GM18511 (cell line): ENCODE data around the gene GRIA4.
A peak's percentile ranks its signal among the peaks of the same experiment; 100 is the strongest.
"Not testable (repeated sequence)": the region's sequence is repeated elsewhere in the genome, so short reads cannot be mapped to it uniquely, and the experiment has no call there.

Experiments
- ATAC-seq: cut with Tn5 transposase; IDR thresholded peaks from one replicate; pipeline ENCODE4 v1.9.1; 2021; ENCODE audit warnings: mild to moderate bottlenecking, moderate library complexity; ENCODE audit not compliant: unreplicated experiment

GRIA4 gene

DNA sequence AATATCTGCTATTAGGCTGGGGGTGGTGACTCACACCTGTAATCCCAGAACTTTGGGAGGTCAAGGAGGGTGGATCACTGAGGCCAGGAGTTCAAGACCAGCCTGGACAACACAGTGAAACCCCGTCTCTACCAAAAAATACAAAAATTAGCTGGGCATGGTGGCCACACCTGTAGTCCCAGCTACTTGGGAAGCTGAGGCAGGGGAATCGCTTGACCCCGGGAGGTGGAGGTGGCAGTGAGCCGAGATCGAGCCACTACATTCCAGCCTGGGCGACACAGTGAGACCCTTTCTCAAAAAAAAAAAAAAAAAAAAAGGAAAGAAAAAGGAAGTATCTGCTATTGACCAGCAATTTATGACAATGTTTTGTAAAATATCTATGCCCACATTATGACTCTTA, 176.0 kb downstream of the GRIA4 start:
- ATAC-seq, result not testable (repeated sequence)

DNA sequence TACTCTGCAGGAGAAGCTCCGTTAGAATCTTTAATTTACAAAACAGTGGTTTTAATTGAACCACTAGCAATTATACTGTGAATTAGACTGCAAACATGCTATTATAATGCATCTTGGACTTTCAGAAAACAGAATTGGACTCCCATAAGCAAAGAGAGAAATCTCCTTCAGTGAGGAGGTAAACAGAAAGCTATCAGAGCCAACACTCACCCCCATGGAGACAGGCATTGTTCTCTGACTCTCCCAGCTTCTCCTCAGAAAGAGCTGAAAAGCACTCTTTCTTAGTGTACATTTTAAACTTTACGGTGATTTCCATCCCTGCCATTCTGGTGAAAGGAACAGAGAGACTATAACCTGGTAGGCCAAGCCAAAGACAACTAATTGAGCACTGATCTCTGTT, 176.9 kb downstream of the GRIA4 start:
- no peak for ATAC-seq

DNA sequence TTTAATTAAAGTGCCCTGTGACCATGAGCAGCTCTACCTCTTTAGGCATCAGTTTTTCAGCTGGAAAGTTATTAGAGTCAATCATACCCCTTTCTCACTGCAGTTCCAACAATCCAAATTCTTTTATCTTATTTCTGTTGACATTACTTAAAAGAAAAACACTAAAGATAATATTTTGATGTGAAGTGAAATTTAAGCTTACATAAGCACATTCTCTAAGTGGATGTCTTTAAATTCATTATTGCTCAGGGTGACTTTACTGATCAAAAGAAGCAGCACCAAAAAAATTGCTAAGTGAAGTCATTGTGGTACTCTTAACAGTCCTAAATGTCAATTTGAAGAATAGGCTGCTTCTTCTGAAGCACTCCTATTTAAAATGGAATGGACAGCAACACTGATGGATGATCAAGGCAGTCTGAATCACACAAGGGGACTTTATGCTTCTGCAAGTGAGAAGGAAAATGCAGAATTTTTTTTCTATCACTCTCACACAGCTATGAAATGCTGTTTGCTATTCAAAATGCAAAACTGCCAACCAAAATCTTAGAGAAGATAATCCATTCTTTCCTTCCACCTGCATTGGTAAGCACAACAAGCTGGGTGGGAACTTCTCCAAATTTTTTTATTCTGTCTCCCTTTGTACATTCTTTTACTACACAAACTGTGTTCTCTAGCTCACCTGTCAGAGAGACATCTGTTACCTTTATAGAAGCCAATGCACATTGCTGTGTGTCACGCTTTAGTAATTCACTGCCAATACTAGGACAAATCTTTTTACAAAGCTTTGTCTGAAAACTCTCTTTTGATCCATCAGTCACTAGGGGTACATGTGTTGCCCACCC, 179.9 kb downstream of the GRIA4 start:
- ATAC-seq, result no peak

DNA sequence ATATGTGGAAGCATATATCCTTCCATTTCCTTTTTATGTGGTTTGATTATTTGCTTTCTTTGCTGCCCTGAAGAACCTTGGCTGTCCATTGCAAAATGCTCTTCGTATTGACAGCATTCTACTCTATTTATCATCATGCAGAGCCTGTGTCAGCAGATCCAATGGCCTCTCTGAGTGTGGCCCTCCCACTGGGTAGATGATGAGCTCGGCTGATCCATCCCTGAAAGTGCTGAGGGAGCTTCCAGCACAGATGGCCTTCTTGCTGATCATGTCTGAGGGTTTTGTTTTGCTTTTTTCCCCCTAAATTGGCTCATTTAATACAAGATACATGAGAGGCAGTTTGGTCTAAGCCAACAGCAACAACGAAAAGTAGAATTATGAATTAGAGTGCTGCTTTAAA, 181.0 kb downstream of the GRIA4 start:
- no peak for ATAC-seq

DNA sequence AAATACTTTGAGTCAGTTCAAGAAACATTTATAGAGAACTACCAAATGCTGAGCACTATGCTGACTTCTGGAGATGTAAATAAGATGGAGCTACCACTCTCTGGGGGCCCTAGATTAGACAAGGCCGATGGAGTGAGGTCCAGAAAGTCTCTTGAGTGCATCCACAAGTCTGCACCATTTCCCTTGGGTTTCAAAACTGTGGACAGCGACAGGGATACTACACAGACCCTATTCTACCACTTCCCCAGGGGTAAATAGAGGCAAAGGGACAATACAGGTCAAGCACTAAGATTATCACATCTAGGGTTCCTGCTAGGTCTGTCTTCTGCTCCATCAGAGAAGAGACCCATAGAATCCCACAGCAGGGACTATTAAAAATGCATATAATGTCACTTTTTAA, 183.2 kb downstream of the GRIA4 start:
- no peak for ATAC-seq

DNA sequence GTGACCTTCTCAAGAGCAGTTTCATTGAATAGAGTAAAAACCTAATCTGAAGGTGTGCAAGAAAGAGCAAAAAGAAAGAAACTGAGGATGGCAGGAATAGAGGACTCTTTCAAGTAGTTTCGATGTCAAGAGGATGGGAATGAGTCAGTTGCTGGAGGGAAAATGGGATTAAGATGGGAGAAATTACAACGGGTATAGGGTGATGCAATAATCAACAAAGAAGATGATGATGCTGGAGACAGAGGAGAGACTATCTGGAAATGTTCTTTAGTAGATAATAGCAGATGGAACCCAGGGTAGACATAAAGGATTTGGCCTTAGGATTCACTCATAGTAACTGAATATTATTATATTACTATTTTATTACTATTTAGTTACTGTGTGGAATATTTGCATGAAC, 189.4 kb downstream of the GRIA4 start:
- ATAC-seq, result no peak

DNA sequence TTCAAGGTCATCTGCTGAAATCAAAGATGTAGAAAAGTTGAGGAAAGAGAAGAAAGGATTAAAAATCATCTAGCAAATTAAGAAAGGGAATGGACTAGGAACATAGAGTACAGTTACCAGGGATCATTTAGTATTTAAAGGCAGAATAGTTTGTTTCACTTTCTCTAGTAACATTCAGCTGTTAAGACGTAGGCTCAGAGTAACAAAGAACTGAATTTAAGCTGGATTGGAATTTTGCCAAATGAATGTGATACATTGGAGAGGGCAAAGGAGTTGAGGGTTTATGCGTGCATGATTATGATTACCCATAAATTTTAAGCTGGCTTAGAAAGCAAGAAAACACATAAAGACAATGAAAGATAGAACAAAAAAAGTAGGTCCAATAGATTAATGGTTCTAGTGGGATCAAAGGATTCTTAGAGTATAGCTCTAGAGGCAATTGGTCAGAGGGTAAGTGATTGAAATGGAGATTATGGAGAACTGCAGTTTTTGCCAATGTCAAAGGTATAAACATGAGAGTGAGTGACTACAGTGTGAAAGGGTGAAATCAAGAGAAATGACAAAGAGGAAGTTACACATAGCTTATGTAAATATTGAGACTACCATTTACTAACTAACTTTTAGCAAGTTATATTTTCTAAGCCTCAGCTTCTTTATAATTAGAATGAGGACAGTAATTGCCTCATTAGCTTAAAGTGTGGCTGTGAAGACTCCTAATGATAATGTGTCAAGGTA, 190.0 kb downstream of the GRIA4 start:
- no peak for ATAC-seq

DNA sequence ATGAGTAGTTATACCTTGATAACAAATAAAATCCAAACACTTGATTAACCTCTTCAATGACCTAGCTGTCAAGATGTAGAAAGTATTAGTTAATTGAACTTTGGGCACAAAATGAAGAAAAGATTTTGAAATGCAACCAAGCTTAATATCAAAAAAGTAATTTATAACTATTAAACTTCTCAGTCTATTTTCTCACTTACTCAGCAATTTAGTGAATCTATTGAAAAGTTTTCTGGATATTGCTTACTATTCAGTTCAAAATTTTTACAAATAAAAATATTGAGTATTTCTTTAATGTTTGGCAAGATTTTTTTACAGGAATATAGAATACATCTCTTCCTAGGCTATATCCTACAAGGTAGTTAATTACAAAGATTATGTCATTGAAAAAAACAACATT, 192.5 kb downstream of the GRIA4 start:
- ATAC-seq, result no peak

DNA sequence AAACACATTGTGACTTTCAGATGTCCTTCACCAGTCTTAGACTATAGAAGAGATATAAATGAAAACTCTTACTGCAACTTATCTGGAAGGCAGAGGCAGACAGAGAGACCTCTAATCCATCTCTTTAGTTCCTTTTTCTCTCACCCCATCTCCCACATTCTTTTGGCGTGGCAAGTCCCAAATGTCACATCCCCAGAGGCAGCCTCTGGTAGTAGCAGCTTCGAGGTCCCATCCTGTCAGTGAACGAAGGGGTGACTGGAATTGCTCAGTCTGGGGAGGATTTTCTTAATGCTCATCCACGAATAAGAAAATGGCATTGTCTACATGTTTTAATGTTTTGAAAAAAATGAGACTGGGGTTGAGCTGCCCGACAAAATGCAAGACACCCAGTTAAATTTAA, 201.4 kb downstream of the GRIA4 start:
- no peak for ATAC-seq

DNA sequence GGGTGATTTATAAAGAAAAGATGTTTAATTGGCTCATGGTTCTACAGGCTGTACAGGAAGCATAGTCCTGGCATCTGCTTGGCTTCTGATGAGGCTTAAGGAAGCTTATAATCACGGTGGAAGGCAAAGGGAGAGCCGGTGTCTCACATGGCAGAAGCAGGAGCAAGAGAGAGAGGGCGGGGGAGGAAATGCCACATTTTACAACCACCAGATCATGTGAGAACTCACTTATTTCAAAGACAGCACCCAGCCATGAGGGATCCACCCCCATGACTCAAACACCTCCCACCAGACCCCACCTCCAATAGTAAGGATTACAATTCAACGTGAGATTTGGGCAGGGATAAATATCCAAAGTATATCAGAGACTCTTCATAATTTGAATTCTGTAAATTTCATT, 211.5 kb downstream of the GRIA4 start:
- no peak for ATAC-seq

DNA sequence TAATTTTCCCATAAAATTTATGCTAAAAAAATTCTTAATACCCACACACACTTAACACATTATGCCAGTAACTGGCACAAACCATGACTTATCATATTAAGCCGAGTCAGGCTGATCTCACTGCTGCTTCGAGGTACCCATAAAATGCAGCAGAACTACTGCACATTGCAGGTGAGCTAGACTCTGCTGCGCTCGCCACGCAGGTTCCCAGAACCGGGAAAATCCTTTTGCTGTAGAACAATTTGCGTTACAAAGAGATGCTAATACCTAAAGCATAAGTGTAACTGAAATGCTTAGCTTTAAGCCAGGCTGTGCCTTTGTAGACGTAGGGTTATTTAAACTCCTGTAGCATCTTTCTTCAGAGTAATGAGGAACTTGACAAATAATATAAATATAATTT, 211.9 kb downstream of the GRIA4 start:
- no peak for ATAC-seq

DNA sequence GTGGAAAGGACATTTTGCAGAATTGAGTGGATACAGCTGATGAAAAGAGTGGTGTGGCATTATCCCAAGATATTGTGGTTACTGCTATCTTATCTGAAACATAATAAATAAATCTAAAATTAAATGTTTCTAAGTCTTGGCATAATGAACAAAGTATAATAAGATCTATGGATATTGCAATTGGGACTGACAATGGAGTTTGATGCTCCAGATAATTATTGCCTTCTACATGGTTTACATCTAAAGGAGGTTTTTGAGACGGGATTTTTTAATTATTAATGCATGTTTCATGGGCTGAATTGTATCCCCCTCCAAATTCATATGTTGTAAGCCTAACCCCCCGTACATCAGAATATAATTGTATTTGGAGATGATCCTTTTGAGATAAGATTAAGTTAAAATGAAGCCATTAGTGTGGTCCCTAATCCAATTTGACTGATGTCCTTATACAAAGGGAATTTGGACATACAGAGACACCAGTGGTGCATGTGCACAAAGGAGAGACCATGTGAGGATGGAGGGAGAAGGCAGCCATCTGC, 213.7 kb downstream of the GRIA4 start:
- ATAC-seq, result no peak

DNA sequence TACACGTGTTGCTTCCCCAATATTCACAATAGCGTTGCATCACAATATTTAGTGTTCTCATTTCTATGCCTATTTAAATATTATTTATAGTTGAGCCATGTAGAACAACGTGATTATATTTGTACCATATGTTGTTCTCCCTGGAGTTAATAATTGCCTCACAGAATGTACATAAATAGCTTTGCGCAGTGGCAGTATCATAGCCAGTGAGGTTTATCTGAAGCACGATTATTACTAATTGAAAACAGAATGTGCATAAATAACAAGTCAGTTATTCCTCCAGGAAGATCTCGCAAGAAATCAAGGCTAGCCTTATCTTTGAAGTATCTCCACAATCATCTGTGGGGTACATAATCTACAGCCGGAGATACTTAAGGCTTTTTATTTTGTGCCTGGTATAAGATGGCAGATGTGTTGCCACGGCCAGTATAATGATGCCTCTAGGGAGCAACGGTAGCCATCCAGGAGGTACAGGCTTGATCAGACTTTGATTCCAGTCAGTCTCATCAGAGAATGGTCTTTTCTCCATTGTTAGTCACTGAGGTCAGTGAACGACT, 214.7 kb downstream of the GRIA4 start:
- ATAC-seq, result no peak

DNA sequence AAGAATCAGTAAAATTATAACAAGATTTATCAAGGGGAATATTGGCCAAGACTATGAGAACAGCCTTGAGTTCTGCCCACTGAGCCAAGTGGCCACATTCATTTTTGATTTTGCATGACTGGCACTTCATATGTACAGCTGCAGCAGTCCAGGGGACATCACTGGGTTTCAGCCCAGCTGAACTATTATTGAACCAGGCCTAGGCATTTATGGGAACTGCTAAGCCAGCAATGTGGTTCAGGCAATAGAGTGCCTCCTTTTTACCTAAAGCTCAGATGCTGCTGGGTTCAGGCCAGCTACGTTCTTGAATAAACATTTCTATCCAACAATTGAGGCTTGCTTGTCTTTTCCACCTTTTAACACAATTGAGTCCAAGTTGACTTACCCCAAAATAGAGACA, 215.3 kb downstream of the GRIA4 start:
- ATAC-seq, result no peak

DNA sequence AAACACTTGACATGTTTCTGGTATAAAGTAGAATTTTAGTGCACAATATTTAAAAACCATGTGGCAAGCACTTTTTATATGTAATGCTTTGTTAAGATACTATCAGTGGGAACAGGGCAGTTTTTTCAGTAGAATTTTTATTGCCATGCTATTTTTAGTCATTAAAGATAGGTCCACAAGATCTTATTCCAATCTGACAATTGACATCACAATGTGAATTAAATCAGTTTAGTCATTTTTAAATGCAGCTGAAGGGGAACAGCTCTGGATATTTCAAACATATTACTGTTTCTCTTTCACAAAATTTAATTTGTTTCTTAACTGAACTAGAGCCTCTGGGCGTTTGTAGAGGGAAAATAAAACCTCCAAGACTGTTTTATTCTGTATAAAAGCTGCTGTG, 218.0 kb downstream of the GRIA4 start:
- no peak for ATAC-seq

DNA sequence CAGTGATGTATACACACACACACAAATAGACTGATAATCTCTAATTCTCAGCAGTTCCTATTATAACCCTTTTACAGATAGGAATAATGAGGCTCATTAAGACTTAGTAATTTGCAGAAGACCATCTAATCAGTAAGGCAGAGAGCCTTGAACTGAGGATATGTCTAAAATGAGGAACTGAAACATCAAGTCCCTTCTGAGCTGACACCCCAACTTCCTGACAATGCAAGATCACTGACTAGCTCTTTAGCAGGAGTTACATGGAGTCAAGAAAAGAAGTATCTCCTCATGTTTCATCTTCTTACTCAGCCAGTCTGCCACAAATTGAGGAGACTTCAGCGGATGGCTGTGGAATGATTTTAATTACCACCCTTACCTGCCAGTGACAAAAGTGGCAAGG, 219.2 kb downstream of the GRIA4 start:
- peak; percentile 100 for ATAC-seq

DNA sequence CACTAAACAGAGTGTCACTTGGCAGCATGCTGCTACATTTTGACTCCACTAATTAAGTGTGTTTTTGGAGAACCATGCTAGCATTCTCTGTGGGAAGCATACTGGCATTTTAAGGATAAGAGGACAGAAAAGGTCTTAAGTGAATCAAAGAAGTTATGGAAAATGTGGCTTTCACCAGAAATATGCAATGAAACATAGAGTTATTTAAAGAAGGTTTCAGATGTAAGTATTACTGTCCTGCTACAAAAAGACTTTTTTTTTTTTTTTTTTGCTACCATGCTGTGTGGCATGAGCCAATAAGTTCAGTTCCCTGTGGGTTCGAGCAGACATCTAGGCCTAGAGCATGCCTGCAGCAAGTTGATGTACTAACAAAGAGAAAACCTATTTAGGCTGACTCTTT, 224.6 kb downstream of the GRIA4 start:
- ATAC-seq, result no peak

DNA sequence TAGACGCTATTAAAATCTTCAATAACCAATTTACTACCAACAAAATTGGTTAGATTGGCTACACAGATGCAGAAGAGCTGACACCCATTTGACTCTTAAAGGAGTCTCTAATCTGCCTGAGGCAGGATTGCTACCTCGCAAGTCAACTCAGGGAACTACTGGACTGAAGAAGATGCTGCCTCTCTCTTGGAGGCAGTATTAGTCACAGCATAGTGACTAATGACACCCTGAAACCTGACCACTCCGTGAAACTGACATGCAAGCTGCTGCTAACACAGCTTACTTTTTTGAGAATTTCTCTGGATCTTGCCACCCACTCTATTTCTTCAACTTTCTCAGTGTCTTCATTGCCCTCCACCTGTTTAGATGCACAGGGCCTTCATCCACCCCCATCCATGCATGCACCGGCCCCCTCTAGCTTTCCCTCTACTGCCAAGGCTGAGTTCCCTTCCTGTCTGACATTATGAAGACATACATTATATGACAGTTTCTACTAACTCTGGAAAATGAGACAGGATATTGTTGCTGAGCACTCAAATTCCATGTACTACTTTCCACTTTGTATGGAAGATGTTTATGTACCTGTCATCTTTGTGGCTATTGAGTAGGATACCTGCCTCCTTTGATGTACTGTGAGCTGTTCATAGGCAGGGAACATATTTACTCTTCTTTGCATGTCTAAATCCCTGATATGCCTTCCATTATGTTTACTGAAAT, 229.0 kb downstream of the GRIA4 start:
- ATAC-seq, result peak; percentile 68

DNA sequence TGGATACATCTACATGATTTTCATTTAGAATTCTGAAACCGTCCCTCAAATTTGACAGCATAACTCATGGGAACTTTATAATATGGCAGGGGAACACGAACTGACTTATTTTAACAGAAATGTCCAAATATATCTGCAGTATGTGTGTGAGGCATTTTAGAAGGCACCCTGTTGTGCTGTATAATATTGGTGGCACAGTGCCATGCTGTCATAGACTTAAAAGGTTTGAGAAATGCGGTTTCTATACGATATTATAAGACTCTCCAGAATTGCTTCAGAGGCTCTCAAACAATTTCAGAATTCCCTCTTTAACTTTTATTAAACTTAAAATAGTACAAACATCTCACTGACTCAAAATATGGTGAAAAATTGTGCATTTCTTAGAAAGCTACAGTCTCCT, 230.5 kb downstream of the GRIA4 start:
- ATAC-seq, result no peak

DNA sequence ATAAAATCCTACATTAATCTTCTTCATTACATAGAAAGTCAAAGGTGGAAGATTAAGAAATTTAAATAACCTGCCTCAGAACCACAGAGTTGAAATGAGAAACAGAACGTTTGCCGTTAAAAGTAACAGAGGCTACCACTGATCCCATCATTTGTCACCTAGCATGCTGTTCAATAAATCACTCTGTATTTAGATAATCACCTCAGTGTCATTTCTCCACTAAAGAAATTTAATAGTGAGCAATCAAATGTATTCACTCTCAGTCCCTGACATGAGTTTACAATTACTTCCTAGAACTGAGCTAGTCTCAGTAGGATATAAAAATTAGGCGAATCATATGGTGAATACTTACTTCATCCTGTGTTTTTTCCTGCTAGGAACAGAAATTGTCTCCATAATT, 242.5 kb downstream of the GRIA4 start:
- no peak for ATAC-seq

DNA sequence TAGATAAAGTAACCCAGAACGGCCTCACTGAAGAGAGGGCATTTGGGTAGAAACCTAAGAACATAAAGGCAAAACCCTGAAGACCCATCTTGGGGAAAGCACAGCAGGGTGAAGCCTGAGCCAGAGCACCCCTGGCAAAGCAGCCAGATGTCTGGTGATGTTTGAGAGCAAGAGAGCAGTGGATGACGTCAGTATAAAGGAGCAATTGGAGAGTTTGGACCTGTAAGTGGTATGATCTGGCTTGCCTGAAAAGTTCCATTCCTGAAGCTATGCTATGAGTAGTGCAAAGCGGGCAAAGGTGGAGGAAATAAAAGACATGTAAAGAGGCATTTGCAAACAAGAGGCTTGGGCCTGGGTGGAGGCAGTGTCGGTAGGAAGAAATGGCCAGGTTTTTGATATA, 244.4 kb downstream of the GRIA4 start:
- no peak for ATAC-seq
